T-cell (primary cell): ENCODE results near the gene AMELX. TPM values are rescaled to one million over a fixed set of nuclear protein-coding genes. Genes with fewer than 3 reads are reported as not detected.

Experiments
- ATAC-seq, 4 experiments: fragments of 200-7000 bp in 3 of 4; fragments of 150-1000 bp in 1 of 4; cut with Tn5 transposase; replicated peaks in 1 of 4; 1 replicate in 3 of 4; 2 replicates in 1 of 4; pipeline ENCODE4 v1.10.0; 2021; ENCODE audit warnings: moderate library complexity in 3 of 4, mild to moderate bottlenecking in 2 of 4, moderate number of reproducible peaks in 1 of 4
- CTCF ChIA-PET, 2 donors: fragments of 300-600 bp; sonication (Branson Sonifier 250); formaldehyde crosslinking; loops; one replicate each; lab custom pipeline; 2022; ENCODE audit warnings: antibody characterized with exemption in 2 of 2; lab: Charles Lee
- POLR2A ChIA-PET, 2 donors: fragments of 300-600 bp; sonication (Branson Sonifier 250); formaldehyde crosslinking; loops; one replicate each; lab custom pipeline; 2022; ENCODE audit warnings: antibody characterized with exemption in 2 of 2; lab: Charles Lee
- DNase-seq, 35 experiments: peaks; one replicate each; pipeline versions ENCODE4 v3.0.0 to v3.0.0-alpha.2; 2013 to 2023
- H3K27ac ChIP-seq: one replicate; pipeline ENCODE4 v1.5.1; 2013; ENCODE audit warnings: low read length
- H3K27me3 ChIP-seq, 2 experiments: replicated peaks in 1 of 2; 1 replicate in 1 of 2; 2 replicates in 1 of 2; pipeline versions ENCODE4 v1.6.1 to v1.7.0; 2013; ENCODE audit warnings: low read length in 1 of 2, mixed read lengths in 1 of 2; ENCODE audit not compliant: control insufficient read depth in 2 of 2, insufficient read depth in 2 of 2; ENCODE audit errors: extremely low read depth in 1 of 2
- H3K36me3 ChIP-seq, 2 donors: 1 replicate in 1 of 2; 2 replicates in 1 of 2; pipeline versions ENCODE4 v1.6.1 to v1.7.0; 2013; ENCODE audit warnings: low read length in 1 of 2; ENCODE audit not compliant: control insufficient read depth in 2 of 2, insufficient read depth in 1 of 2; ENCODE audit errors: extremely low read depth in 1 of 2
- H3K4me1 ChIP-seq, 2 experiments: 1 replicate in 1 of 2; 2 replicates in 1 of 2; pipeline versions ENCODE4 v1.6.1 to v1.7.0; 2013; ENCODE audit warnings: low read length in 2 of 2, mixed read lengths in 1 of 2; ENCODE audit not compliant: insufficient read depth in 2 of 2, control insufficient read depth in 1 of 2; ENCODE audit errors: extremely low read depth in 1 of 2
- H3K4me3 ChIP-seq, 2 donors: 1 replicate in 1 of 2; 2 replicates in 1 of 2; pipeline versions ENCODE4 v1.5.1 to v1.7.0; 2013; ENCODE audit warnings: mild to moderate bottlenecking in 2 of 2, low read length in 1 of 2, moderate library complexity in 1 of 2; ENCODE audit not compliant: control insufficient read depth in 1 of 2; ENCODE audit errors: extremely low read depth in 1 of 2
- H3K9me3 ChIP-seq: 2 replicates; pipeline ENCODE4 v1.7.0; 2013
- H3K27ac Mint-ChIP-seq, 2 donors: one replicate each; pipeline ENCODE4 v1.8.0; 2020 to 2021; ENCODE audit warnings: mild to moderate bottlenecking in 2 of 2, mixed read lengths in 2 of 2
- H3K27me3 Mint-ChIP-seq, 2 donors: one replicate each; pipeline ENCODE4 v1.8.0; 2021 to 2022; ENCODE audit warnings: mixed read lengths in 2 of 2
- H3K36me3 Mint-ChIP-seq: one replicate; pipeline ENCODE4 v1.8.0; 2021; ENCODE audit warnings: mixed read lengths
- H3K4me1 Mint-ChIP-seq, 3 donors: one replicate each; pipeline ENCODE4 v1.8.0; 2020 to 2022; ENCODE audit warnings: mixed read lengths in 3 of 3, mild to moderate bottlenecking in 1 of 3
- H3K4me3 Mint-ChIP-seq, 3 donors: one replicate each; pipeline ENCODE4 v1.8.0; 2020 to 2022; ENCODE audit warnings: mild to moderate bottlenecking in 3 of 3, mixed read lengths in 3 of 3, moderate library complexity in 3 of 3
- H3K9me3 Mint-ChIP-seq, 3 donors: one replicate each; pipeline ENCODE4 v1.8.0; 2020 to 2022; ENCODE audit warnings: mixed read lengths in 3 of 3
- WGBS: methylation state at CpG from one replicate; pipeline ENCODE4 v1.1.5; 2013; ENCODE audit warnings: missing lambda C conversion rate; ENCODE audit not compliant: insufficient coverage; 5-methylcytosine and 5-hydroxymethylcytosine counted together
- total RNA-seq, 35 experiments: library from RNA in 6 of 35; stranded (reverse) in 6 of 35; fragments of 120-200 nt in 1 of 35; gene quantifications; one replicate each; pipeline versions ENCODE4 v1.2.1 to v1.2.4 and lab custom pipeline; 2013 to 2026

AMELX gene
- total RNA-seq, 5 donors from 2014 or later (not counting 1 experiment from before 2014, with no cell fraction given): not detected

- H3K9me3 Mint-ChIP-seq: peaks cover 0 to 6% (median 0%) of the 10 kb centered on the region in 3 donors
- Histone ChIP-seq H3K27me3 (no peaks in the 10 kb centered on the region), H3K9me3 (no peaks in the 10 kb centered on the region), H3K4me1 (no peaks in the 10 kb centered on the region), H3K27ac (no peak overlapping the region), H3K4me3 (no peak overlapping the region), H3K36me3 (no peaks in the 10 kb centered on the region)
- H3K36me3 Mint-ChIP-seq: no peaks in the 10 kb centered on the region
- no peak overlapping the region for H3K4me3 Mint-ChIP-seq
- peaks cover 0 to 13% of the 10 kb centered on the region in 2 donors for H3K27me3 Mint-ChIP-seq
- POLR2A ChIA-PET: no interaction called here
- WGBS: no CpG with 5 or more reads among the region's 2 CpGs
- H3K4me1 Mint-ChIP-seq: no peaks in the 10 kb centered on the region
- DNase-seq (no peak), ATAC-seq (no peak)
- CTCF ChIA-PET: interaction anchor here in 1 of 2 donors (0.6 kb wide), 1 partner anchor 8 kb away, joined by 10 read pairs; no protein-coding TSS in a partner anchor
- no peak overlapping the region for H3K27ac Mint-ChIP-seq
Observed at GRCh38 chrX:11334165-11334564, 41.0 kb downstream of the AMELX start.

- Histone ChIP-seq H3K36me3 (no peaks in the 10 kb centered on the region), H3K9me3 (no peaks in the 10 kb centered on the region)
Observed at GRCh38 chrX:11336201-11336600, 43.0 kb downstream of the AMELX start.

GRCh38 chrX:11337292-11338009 lies 44.2 kb downstream of the AMELX start:
- Mint-ChIP-seq H3K4me1 (peaks cover 0 to 4% (median 0%) of the 10 kb centered on the region in 3 donors), H3K27me3 (peaks cover 0 to 19% of the 10 kb centered on the region in 2 donors), H3K36me3 (no peaks in the 10 kb centered on the region), H3K9me3 (no peaks in the 10 kb centered on the region), H3K4me3 (no peak overlapping the region), H3K27ac (no peak overlapping the region)
- CTCF ChIA-PET: no interaction called here
- no CpG with 5 or more reads among the region's 1 CpG for WGBS
- H3K4me3 ChIP-seq: no peak overlapping the region
- no peaks in the 10 kb centered on the region for H3K36me3 ChIP-seq
- POLR2A ChIA-PET: no interaction called here
- no peaks in the 10 kb centered on the region for H3K9me3 ChIP-seq
- no peaks in the 10 kb centered on the region for H3K4me1 ChIP-seq
- ATAC-seq (no peak), DNase-seq (no peak)
- no peaks in the 10 kb centered on the region for H3K27me3 ChIP-seq
- no peak overlapping the region for H3K27ac ChIP-seq

More at GRCh38 chrX:11336201-11336600, 43.0 kb downstream of the AMELX start:
- ChIA-PET POLR2A (no interaction called here), CTCF (no interaction called here)
- DNase-seq: no peak
- no peak for ATAC-seq
- Mint-ChIP-seq H3K9me3 (no peaks in the 10 kb centered on the region), H3K27me3 (peaks cover 0 to 23% of the 10 kb centered on the region in 2 donors), H3K4me1 (peaks cover 0 to 2% (median 0%) of the 10 kb centered on the region in 3 donors), H3K4me3 (no peak overlapping the region), H3K36me3 (no peaks in the 10 kb centered on the region), H3K27ac (no peak overlapping the region)
- Histone ChIP-seq H3K27ac (no peak overlapping the region), H3K4me3 (no peak overlapping the region), H3K27me3 (no peaks in the 10 kb centered on the region), H3K4me1 (no peaks in the 10 kb centered on the region)
- WGBS: no CpG with 5 or more reads among the region's 2 CpGs

- ChIA-PET CTCF (no interaction called here), POLR2A (interaction anchor here in 1 of 2 donors (0.6 kb wide), 1 partner anchor 1166 kb away, joined by 3 read pairs; no protein-coding TSS in a partner anchor)
- no peak overlapping the region for H3K27ac Mint-ChIP-seq
- H3K9me3 Mint-ChIP-seq: no peaks in the 10 kb centered on the region
- no peaks in the 10 kb centered on the region for H3K4me1 ChIP-seq
- no peak overlapping the region for H3K27ac ChIP-seq
- no peak overlapping the region for H3K4me3 Mint-ChIP-seq
- H3K4me3 ChIP-seq: no peak overlapping the region
- no peaks in the 10 kb centered on the region for H3K9me3 ChIP-seq
- H3K27me3 Mint-ChIP-seq: peaks cover 0 to 19% of the 10 kb centered on the region in 2 donors
- H3K27me3 ChIP-seq: no peaks in the 10 kb centered on the region
- ATAC-seq: no peak
- no peaks in the 10 kb centered on the region for H3K36me3 Mint-ChIP-seq
- peaks cover 0 to 4% (median 0%) of the 10 kb centered on the region in 3 donors for H3K4me1 Mint-ChIP-seq
- WGBS: 30% methylated on average over 2 of the region's 10 CpGs
- H3K36me3 ChIP-seq: no peaks in the 10 kb centered on the region
- DNase-seq: peak in 3 of 35 experiments; percentile 0 to 2 (median 0)
Observed at GRCh38 chrX:11341274-11342201, 48.3 kb downstream of the AMELX start.

- H3K36me3 ChIP-seq: no peaks in the 10 kb centered on the region
- ATAC-seq (no peak), DNase-seq (no peak)
- no peak overlapping the region for H3K27ac ChIP-seq
- Mint-ChIP-seq H3K4me1 (peaks cover 0 to 4% (median 0%) of the 10 kb centered on the region in 3 donors), H3K4me3 (no peak overlapping the region), H3K27ac (no peak overlapping the region), H3K36me3 (no peaks in the 10 kb centered on the region), H3K9me3 (no peaks in the 10 kb centered on the region), H3K27me3 (peaks cover 0 to 19% of the 10 kb centered on the region in 2 donors)
- no peaks in the 10 kb centered on the region for H3K9me3 ChIP-seq
- ChIA-PET CTCF (no interaction called here), POLR2A (no interaction called here)
- H3K4me3 ChIP-seq: no peak overlapping the region
- no peaks in the 10 kb centered on the region for H3K4me1 ChIP-seq
- no peaks in the 10 kb centered on the region for H3K27me3 ChIP-seq
Observed at GRCh38 chrX:11342673-11343072, 49.5 kb downstream of the AMELX start.

GRCh38 chrX:11346121-11346682 lies 53.0 kb downstream of the AMELX start:
- Histone ChIP-seq H3K36me3 (no peaks in the 10 kb centered on the region), H3K4me3 (no peak overlapping the region), H3K9me3 (no peaks in the 10 kb centered on the region), H3K4me1 (peaks cover 0 to 2% of the 10 kb centered on the region in 2 experiments), H3K27me3 (no peaks in the 10 kb centered on the region), H3K27ac (no peak overlapping the region)
- H3K9me3 Mint-ChIP-seq: no peaks in the 10 kb centered on the region
- peaks cover 0 to 2% (median 0%) of the 10 kb centered on the region in 3 donors for H3K4me1 Mint-ChIP-seq
- WGBS: no CpG with 5 or more reads among the region's 2 CpGs
- no peak overlapping the region for H3K4me3 Mint-ChIP-seq
- ATAC-seq (no peak), DNase-seq (no peak)
- H3K27me3 Mint-ChIP-seq: peaks cover 0 to 5% of the 10 kb centered on the region in 2 donors
- ChIA-PET POLR2A (no interaction called here), CTCF (no interaction called here)
- H3K36me3 Mint-ChIP-seq: no peaks in the 10 kb centered on the region
- H3K27ac Mint-ChIP-seq: no peak overlapping the region
